IMR-90 (cell line): ENCODE measurements around the gene SEPTIN2. TPM values are rescaled to one million over a fixed set of nuclear protein-coding genes. Genes with fewer than 3 reads are reported as not detected.

Source experiments
- polyA plus RNA-seq, 3 experiments: library from polyadenylated mRNA; depleted of rRNA; stranded (reverse); fragments of >200 nt; gene quantifications; 2 replicates each; pipeline ENCODE4 v1.2.3, GENCODE V29; 2012; ENCODE audit warnings: low replicate concordance in 1 of 3
- total RNA-seq: library from RNA; depleted of rRNA; stranded (reverse); fragments of >200 nt; gene quantifications from 2 replicates; pipeline ENCODE4 v1.2.3, GENCODE V29; 2012; rRNA removed

Gene SEPTIN2
- total and polyA plus RNA-seq, 2 of the 4 experiments (the other 2 are of a cell fraction): 420 to 504 TPM

Other genes with a start within 250 kb of the SEPTIN2 start
- 33.3 and 36.9 TPM in 2 replicates for gene MTERF4, start 213.6 kb upstream of the SEPTIN2 start, total RNA-seq
- gene MTERF4, start 213.6 kb upstream of the SEPTIN2 start, polyA plus RNA-seq (2012; rRNA removed): 21.5 and 26.6 TPM in 2 replicates
- gene PASK, start 166.5 kb upstream of the SEPTIN2 start, total RNA-seq: 2.2 and 4.1 TPM in 2 replicates
- gene PASK, start 166.5 kb upstream of the SEPTIN2 start, polyA plus RNA-seq (2012; rRNA removed): 4.1 TPM in 2 replicates
- gene PPP1R7, start 165.5 kb upstream of the SEPTIN2 start, total RNA-seq: 60.8 and 104 TPM in 2 replicates
- gene PPP1R7, start 165.5 kb upstream of the SEPTIN2 start, polyA plus RNA-seq (2012; rRNA removed): 70.0 and 70.8 TPM in 2 replicates
- gene ANO7, start 127.2 kb upstream of the SEPTIN2 start, total RNA-seq: 0.36 and 0.56 TPM in 2 replicates
- gene ANO7, start 127.2 kb upstream of the SEPTIN2 start, polyA plus RNA-seq (2012; rRNA removed): 3.4 and 3.8 TPM in 2 replicates
- 1,093 and 1,165 TPM in 2 replicates for gene HDLBP, start 253 bp upstream of the SEPTIN2 start, total RNA-seq
- 648 and 649 TPM in 2 replicates for gene HDLBP, start 253 bp upstream of the SEPTIN2 start, polyA plus RNA-seq (2012; rRNA removed)
- gene FARP2, start 40.4 kb downstream of the SEPTIN2 start, total RNA-seq: 30.8 and 38.6 TPM in 2 replicates
- 15.5 and 17.1 TPM in 2 replicates for gene FARP2, start 40.4 kb downstream of the SEPTIN2 start, polyA plus RNA-seq (2012; rRNA removed)
- 203 and 258 TPM in 2 replicates for gene STK25, start 192.7 kb downstream of the SEPTIN2 start, total RNA-seq
- gene STK25, start 192.7 kb downstream of the SEPTIN2 start, polyA plus RNA-seq (2012; rRNA removed): 392 and 417 TPM in 2 replicates
- 13.3 and 15.8 TPM in 2 replicates for gene BOK, start 242.8 kb downstream of the SEPTIN2 start, total RNA-seq
- gene BOK, start 242.8 kb downstream of the SEPTIN2 start, polyA plus RNA-seq (2012; rRNA removed): 34.4 and 37.4 TPM in 2 replicates